ENCODE measurements around the gene N4BP2L2.

- TF ChIP-seq CTCF (optimal IDR thresholded peaks at IDR 0.05 in 1 of 3, IDR thresholded peaks at IDR 0.05 in 1 of 3, conservative IDR thresholded peaks at IDR 0.05 in 1 of 3; ENCODE audit: extremely low read depth in 1 of 3, insufficient read depth in 2 of 3, low read length in 3 of 3) (no peak), EZH2 (IDR thresholded peaks at IDR 0.05; ENCODE audit: low read length) (no peak)
Observed at GRCh38 chr13:32530841-32531253, 7.7 kb downstream of the N4BP2L2 start.

Data from keratinocyte (primary cell).